ENCODE measurements around the gene SPINK2.

Gene SPINK2

GRCh38 chr4:56821381-56822243 is at the start of gene SPINK2:
SPINK2 (minus strand) TSS chr4:56821701; CDS start chr4:56821662, 39 bp downstream.
- DNase-seq (ENCODE audit: low read depth in 3 of 3, low spot score in 1 of 3): peak; percentile 23 to 46 (median 44)

GRCh38 chr4:56870946-56871345 is 49.4 kb upstream of the SPINK2 start:
- DNase-seq (ENCODE audit: low read depth in 3 of 3, low spot score in 1 of 3): no peak

GRCh38 chr4:56863441-56864139 is 42.1 kb upstream of the SPINK2 start:
- no peak for DNase-seq (ENCODE audit: low read depth in 3 of 3, low spot score in 1 of 3)

- no peak for DNase-seq (ENCODE audit: low read depth in 3 of 3, low spot score in 1 of 3)
Observed at GRCh38 chr4:56861360-56861759, 39.9 kb upstream of the SPINK2 start.

GRCh38 chr4:56860781-56861180 is 39.3 kb upstream of the SPINK2 start:
- DNase-seq (ENCODE audit: low read depth in 3 of 3, low spot score in 1 of 3): no peak

GRCh38 chr4:56859841-56860240 is 38.3 kb upstream of the SPINK2 start:
- no peak for DNase-seq (ENCODE audit: low read depth in 3 of 3, low spot score in 1 of 3)

- DNase-seq (ENCODE audit: low read depth in 3 of 3, low spot score in 1 of 3): no peak
Observed at GRCh38 chr4:56857601-56858309, 36.3 kb upstream of the SPINK2 start.

- DNase-seq (ENCODE audit: low read depth in 3 of 3, low spot score in 1 of 3): no peak
Observed at GRCh38 chr4:56856656-56857055, 35.2 kb upstream of the SPINK2 start.

GRCh38 chr4:56850910-56851309 is 29.4 kb upstream of the SPINK2 start:
- no peak for DNase-seq (ENCODE audit: low read depth in 3 of 3, low spot score in 1 of 3)

- DNase-seq (ENCODE audit: low read depth in 3 of 3, low spot score in 1 of 3): no peak
Observed at GRCh38 chr4:56844802-56845580, 23.5 kb upstream of the SPINK2 start.

- DNase-seq (ENCODE audit: low read depth in 3 of 3, low spot score in 1 of 3): no peak
Observed at GRCh38 chr4:56843421-56843899, 22.0 kb upstream of the SPINK2 start.

GRCh38 chr4:56840559-56840958 is 19.1 kb upstream of the SPINK2 start:
- no peak for DNase-seq (ENCODE audit: low read depth in 3 of 3, low spot score in 1 of 3)

GRCh38 chr4:56828784-56829535 is 7.5 kb upstream of the SPINK2 start:
- DNase-seq (ENCODE audit: low read depth in 3 of 3, low spot score in 1 of 3): no peak

GRCh38 chr4:56823933-56824600 is 2.6 kb upstream of the SPINK2 start:
- DNase-seq (ENCODE audit: low read depth in 3 of 3, low spot score in 1 of 3): no peak

- DNase-seq (ENCODE audit: low read depth in 3 of 3, low spot score in 1 of 3): no peak
Observed at GRCh38 chr4:56818797-56819196, 2.7 kb downstream of the SPINK2 start.

GRCh38 chr4:56817840-56818491 is 3.5 kb downstream of the SPINK2 start:
- no peak for DNase-seq (ENCODE audit: low read depth in 3 of 3, low spot score in 1 of 3)

GRCh38 chr4:56806666-56807065 is 14.8 kb downstream of the SPINK2 start:
- DNase-seq (ENCODE audit: low read depth in 3 of 3, low spot score in 1 of 3): no peak

- DNase-seq (ENCODE audit: low read depth in 3 of 3, low spot score in 1 of 3): no peak
Observed at GRCh38 chr4:56804551-56804950, 16.9 kb downstream of the SPINK2 start.

GRCh38 chr4:56803471-56803870 is 18.0 kb downstream of the SPINK2 start:
- DNase-seq (ENCODE audit: low read depth in 3 of 3, low spot score in 1 of 3): no peak
